ENCODE results near the gene SEC14L3.

GRCh38 chr22:30441088-30441487 lies 30.7 kb downstream of the SEC14L3 start:
- TF ChIP-seq EZH2phosphoT487 (conservative IDR thresholded peaks at IDR 0.05; ENCODE audit: low read length): no peak
- TF ChIP-seq CTCF (IDR thresholded peaks at IDR 0.05; ENCODE audit: insufficient read depth, low read length, poor library complexity, severe bottlenecking): no peak

All from SU-DHL-6 (cell line).